Activated naive CD8-positive, alpha-beta T cell treated with anti-CD3 and anti-CD28 coated beads, Interleukin-2, amount 50 U/mL, for 16 hours (primary cell): ENCODE data around the gene LRRC61.

Experiments used
- DNase-seq: peaks from one replicate; pipeline ENCODE4 v3.0.0-alpha.2; 2020; ENCODE audit warnings: low read depth, low spot score

LRRC61 gene

DNA sequence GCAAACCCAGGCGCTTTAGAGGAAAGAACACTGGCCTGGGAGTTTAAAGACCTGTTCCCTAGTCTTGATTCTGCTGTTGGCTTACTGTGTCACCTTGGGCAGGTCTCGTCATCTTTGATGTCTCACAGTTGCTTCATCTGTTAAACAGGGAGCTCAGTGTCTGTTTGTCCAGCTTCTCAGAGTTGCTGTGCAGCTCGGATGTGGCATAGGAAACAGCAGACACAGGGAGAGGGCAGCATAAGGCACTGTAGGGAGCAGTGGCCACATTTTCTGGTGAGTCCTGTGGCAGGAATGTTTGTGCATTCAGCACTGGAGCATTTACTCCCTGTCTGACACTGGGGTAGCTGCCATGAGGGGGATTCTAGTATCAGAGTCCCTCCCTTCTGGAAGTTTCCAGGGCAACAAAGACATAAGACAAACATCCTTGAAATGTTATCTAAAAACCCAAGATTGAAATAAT, 47.5 kb downstream of the LRRC61 start:
- no peak for DNase-seq

DNA sequence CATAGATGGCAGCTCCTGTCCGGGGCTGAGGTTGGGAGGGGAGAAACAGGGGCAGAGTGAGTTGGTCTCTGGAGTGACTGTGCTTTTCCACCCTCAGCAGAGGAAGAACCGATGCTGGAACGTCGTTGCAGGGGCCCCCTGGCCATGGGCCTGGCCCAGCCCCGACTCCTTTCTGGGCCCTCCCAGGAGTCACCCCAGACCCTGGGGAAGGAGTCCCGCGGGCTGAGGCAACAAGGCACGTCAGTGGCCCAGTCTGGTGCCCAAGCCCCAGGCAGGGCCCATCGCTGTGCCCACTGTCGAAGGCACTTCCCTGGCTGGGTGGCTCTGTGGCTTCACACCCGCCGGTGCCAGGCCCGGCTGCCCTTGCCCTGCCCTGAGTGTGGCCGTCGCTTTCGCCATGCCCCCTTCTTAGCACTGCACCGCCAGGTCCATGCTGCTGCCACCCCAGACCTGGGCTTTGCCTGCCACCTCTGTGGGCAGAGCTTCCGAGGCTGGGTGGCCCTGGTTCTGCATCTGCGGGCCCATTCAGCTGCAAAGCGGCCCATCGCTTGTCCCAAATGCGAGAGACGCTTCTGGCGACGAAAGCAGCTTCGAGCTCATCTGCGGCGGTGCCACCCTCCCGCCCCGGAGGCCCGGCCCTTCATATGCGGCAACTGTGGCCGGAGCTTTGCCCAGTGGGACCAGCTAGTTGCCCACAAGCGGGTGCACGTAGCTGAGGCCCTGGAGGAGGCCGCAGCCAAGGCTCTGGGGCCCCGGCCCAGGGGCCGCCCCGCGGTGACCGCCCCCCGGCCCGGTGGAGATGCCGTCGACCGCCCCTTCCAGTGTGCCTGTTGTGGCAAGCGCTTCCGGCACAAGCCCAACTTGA, 48.2 kb downstream of the LRRC61 start:
- no peak for DNase-seq

DNA sequence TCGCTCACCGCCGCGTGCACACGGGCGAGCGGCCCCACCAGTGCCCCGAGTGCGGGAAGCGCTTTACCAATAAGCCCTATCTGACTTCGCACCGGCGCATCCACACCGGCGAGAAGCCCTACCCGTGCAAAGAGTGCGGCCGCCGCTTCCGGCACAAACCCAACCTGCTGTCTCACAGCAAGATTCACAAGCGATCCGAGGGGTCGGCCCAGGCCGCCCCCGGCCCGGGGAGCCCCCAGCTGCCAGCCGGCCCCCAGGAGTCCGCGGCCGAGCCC, 48.8 kb downstream of the LRRC61 start:
- no peak for DNase-seq

DNA sequence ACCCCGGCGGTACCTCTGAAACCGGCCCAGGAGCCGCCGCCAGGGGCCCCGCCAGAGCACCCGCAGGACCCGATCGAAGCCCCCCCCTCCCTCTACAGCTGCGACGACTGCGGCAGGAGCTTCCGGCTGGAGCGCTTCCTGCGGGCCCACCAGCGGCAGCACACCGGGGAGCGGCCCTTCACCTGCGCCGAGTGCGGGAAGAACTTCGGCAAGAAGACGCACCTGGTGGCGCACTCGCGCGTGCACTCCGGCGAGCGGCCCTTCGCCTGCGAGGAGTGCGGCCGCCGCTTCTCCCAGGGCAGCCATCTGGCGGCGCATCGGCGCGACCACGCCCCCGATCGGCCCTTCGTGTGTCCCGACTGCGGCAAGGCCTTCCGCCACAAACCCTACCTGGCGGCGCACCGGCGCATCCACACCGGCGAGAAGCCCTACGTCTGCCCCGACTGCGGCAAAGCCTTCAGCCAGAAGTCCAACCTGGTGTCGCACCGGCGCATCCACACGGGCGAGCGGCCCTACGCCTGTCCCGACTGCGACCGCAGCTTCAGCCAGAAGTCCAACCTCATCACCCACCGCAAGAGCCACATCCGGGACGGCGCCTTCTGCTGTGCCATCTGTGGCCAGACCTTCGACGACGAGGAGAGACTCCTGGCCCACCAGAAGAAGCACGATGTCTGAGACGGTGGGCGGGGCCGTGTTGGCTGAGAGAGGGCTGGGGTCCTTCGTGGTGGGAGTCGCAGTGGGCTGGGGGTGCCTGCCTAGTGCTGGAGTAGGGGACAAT, 49.3 kb downstream of the LRRC61 start:
- DNase-seq, result no peak

DNA sequence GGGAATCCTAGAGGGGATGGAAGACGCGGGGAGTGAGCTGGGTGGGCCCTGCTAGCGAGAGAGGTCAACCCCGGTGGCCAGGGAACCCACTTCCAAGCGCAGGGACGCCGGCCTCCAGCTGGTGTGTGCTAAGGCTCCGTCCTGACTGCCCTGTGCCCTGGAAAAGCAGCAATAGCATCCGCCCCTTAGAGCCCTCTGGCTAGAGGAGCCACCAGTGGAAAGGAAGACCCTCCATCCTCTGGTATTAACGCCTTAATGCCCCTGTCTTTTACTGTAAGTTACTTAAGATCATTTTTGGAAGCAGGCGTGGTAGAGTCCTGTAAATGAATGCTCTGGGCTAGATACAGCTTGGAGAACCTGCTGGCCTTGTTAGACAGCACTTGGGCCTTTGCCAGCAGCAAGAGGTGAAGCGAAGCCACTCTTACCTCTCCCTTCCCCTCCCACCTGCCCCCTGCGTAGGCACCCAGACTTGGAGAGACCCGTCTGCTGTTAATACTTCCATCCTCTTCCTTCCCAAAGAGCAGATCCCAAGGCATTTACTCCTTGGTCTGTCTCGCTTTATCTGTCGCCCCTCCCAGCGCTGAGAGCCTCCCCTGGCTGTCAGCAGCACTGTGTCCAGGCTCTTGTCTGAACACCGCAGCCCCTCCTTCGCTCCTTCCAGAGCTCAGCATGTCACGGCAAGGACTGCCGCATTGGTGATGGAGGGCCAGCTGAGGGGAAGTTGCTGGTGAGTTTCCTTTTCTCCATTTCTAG, 50.1 kb downstream of the LRRC61 start:
- no peak for DNase-seq

DNA sequence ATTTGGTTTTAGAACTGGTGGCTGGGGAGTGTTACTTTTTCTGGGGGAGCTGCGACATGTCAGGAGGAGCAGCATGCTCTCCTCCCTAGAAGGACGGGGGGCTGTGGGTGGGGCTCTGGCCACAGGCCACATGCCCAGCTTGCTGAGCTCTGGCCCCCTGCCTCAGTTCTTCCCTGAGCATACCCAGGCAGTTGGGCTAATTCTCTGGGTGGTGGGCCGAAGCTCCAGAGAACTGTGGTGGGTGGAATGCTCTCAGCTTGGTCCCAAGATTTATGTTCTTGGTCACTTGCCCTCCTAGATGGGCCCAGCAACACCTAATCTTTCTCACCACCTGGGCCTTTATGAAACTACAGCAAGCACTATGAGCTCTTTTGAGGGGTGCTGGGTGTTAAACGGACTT, 50.9 kb downstream of the LRRC61 start:
- DNase-seq, result no peak

DNA sequence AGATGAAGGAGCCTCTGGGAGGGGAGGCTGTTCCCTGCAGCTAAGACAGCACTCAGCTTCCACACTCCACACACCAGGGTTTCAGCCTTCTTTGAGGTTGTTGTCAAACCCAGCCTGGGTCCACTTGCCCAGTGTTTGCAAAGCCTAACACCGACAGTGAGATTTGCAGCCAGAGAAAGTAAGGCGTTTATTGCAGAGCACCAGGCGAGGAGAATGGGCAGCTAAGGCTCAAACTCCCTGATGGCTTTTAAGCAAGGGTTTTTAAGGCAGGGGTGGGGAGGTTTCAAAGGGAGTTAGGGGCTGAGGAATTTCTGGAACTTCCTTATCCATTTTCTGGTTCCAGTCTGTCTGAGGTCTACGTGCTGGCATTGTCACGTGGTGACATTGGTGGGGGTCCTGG, 51.3 kb downstream of the LRRC61 start:
- DNase-seq, result no peak

DNA sequence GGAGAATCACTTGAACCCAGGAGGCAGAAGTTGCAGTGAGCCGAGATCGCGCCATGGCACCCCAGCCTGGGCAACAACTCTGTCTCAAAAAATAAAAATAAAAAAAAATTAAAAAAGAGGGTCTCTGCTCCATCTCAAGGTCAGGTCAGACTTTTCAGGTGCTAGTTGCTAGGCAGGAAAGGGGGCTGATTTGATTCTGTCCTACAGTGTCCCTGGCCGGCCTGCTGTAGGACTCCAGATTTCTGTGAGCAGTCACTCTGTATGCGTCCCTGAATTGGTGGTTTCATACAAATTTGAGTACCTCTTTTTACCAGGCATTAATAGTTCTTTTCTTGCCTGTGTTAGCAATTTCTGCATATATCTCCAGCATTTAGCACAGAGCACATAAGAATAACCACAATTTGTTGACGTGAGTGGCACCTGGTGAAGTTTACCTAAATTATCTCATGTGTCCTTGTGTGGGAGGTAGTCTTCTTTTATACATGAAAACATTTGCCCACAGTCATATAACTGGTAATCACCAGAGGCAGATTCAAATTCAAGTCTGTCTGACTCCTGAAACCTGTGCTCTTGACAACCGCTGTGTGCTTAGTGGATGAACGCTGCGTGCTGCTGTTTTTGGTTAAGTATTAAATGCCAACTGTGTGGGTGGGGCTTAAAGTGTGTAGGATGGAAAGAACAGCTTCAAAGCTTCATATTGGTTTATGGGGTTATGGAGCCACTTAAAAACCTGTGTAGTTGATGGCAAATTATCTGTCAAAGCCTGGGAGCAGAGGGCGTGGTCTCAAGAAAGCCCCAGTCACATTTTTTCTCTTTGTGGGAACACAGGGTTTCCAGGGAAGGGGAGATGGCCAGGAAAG, 52.7 kb downstream of the LRRC61 start:
- peak; percentile 41 for DNase-seq

DNA sequence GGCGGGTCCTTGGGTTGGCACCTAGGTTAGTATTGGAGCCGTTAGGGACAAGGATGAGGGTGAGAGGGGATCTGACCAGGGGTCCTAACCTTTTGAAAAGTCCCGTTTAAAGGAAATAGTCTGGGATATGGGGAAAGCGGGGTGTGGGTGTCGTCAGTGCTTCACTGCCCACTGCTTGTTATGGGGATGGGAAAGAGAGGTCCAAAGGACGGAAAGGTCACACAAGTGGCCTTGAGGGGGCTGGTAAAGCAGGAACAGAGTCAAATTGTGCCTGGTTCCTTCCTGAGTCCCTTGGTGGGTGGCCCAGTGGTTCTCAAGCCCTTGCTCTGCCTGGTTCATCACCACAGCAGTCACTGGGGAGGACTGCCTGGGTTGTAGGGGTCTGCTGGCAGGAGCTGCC, 53.4 kb downstream of the LRRC61 start:
- no peak for DNase-seq

DNA sequence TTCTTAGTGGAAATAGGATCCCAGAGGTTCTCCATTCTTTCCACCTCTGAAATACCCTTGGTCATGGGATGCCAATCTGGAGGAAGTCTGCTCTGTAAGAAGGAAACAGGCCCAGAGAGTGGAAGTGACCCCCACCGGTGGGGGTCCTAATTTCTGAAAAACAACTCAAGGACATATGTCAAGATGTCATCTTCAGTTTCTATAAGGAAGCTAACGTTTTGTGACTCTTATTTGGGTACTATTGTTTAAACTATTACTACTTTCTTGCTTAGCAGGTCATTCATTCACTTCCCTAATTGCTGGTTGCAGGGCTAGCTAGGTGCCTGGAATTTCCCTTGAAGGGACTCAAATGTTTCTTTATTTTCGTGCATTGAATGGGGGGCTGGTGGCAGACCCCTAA, 54.0 kb downstream of the LRRC61 start:
- no peak for DNase-seq

DNA sequence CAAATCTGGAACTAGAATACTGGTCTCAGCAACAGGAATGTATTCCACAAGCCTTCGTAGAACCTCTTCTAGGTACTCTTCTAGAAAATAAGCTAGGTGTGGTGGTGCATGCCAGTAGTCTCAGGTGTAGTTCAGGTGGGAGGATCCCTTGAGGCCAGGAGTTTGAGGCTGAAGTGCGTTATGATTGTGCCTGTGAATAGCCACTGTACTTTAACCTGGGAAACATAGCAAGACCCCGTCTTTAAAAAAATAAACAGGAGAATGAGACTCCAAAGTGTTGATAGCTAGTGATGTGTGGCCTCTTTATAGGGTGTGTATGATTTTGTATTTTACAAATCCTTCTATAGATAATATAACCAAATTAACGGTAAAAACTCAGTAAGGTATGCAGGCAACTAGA, 54.5 kb downstream of the LRRC61 start:
- DNase-seq, result no peak

DNA sequence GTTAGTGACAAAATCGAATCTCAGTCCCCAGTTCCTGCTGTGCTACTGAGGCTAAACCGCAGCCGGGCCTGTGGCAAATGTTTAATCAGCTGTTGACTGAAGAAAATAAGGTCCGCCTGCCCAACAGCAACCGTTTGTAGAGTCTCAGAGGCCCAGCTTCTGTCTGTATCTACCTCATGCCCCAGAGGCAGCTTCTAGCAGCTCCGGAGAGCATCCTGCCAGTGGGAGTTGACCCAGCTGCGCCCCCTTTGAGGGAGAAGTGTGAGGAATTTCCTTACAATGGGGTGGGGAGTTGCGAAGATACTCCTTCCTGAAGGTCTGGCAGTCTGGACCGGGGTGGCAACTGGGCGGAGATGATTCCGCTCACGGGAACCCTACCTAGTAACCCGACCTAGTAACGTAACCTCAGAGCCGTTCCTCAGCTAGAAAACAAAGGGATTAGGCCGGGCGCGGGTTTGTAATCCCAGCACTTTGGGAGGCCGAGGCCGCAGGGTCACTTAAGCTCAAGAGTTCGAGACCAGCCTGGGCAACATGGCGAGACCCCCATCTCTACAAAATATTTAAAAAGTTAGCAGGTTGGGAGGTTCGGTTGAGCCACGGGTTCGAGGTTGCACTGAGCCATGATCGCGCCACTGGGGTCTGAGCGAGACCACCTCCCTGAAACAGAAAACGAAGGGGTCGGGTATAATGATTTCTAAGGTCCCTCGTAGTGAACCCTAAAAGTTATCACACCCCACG, 55.1 kb downstream of the LRRC61 start:
- DNase-seq, result no peak

DNA sequence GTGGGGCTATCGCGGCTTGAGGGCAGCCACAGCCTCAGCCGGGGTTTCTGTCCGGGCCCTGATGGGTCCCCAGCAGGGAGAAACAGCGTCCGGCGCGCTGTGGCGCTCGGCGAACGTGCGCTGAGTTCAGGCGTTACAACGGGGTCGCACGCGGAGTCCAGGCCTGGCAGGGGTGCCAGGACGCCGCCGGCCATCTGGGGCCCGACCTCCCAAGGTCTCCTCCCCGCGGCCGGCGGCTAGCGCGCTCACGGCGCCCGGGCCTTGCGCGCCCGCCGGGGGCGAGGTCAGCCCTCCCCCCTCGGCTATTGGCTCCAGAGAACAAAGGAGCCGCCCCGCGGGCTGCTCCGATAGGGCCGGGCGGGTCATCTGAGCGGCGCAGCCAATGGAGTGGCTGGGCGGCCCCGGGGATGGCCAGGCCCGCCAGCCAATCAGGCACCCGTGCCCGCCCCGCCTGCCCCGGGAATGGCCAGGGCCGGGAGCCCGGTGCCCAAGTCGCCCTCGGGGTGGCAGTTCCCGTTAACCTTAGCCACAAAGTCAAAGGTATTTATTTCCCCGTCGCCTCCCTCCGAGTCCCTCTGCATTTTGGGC, 55.8 kb downstream of the LRRC61 start, which contains the start of gene ZNF775:
Gene ZNF775 (plus strand): TSS at position 478 of the 588 bp plus-strand sequence. CDS start 9,141 bp downstream, outside the sequence.
- DNase-seq, result peak; percentile 80

DNA sequence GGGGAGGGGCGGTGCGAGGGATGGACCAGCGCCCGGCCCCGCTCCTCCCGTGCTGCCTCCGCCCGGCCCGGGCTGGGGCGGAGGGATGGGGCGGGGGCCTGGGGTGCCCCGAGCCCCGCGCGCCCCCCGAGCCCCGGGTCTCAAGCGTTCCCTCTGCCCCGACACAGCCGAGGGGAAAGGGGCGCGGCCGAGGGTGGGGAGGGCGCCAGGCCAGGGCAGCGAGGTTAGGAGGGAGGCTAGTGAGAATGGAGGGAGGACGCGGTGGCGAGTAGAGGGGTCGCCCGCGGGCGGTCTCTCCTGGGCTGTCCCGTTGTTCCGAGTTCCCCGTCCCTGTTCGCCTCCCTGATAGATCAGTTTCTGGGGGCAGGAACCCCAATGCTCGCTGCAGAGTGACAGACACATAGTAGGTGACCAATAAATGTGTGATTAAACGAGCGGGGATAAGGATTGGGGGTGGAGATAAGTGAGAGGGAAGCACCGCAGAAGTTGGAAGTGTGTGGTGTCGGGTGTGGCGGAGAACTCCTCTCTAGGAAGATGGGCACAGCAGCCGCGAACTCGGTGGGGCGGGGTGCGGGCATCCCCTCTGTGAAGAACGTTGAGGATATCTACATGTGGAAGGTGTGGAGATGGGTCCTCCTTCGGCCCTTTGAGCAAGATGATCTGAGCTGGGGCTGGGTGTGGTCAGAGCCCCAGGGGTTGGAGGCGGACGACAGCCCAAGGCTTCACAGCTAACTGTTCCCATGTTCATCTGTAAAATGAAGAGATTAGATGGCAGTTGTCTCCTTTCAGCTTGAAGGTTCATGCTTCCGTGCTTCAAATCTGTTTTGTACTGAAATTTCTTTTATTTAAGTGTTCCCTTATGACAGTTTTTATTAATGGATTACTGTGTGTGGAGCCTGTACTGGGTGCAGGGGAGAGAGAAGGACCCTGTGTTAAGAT, 56.6 kb downstream of the LRRC61 start:
- DNase-seq, result no peak

DNA sequence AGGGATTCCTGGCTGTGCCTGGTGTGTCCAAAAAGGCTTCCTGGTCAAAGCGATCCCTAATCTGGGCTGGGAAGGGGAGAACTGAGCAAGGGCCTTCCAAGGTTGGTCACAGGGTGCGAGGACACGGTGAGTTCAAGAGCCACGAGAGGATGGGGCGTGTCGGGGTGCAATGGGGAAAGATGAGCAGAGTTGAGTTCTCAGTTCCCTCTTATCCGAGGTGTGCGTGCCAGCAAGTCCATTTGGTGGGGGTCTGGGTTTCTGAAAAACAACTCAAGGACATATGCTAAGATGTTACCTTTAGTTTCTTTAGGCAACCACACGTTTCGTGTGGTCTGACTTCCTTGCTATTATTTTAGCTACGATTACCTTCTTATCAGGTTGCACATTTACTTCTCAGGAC, 57.3 kb downstream of the LRRC61 start:
- DNase-seq, result no peak

DNA sequence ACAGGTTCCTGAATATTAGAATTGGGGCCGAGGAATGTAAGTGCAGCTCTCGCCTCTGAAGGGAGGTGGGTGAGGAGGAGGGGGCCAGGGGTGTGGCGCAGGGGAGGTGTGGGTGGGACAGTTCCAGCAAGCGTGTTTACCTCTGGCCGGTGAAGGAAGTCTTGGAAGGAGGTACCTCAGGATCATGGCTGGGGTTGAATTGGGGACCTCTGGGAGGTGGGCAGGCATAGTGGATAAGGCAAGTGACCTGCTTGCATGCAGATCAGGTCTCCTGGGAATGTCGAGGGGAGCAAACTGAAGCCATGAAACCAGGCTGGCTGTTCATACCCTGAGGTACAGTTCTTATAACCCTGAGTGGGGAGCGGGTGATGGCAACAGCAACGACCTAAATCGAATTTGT, 57.9 kb downstream of the LRRC61 start:
- DNase-seq, result no peak

DNA sequence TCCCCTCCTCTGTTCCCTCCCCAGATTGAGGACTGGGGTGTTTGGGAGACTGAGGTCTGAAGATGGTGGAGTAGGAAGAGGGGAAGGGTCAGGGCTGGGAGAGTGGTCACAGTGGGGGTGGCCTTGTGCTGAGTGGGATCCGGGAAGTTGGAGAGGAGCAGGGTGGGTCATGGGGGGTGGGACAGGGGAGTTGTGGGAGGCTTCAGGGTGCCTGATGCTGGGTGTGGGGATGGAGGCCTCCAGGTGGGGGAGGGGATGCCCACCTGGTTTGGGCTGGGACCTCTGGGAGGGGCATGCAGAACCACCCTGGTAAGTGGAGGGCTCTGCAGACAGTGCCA, 58.6 kb downstream of the LRRC61 start:
- no peak for DNase-seq

DNA sequence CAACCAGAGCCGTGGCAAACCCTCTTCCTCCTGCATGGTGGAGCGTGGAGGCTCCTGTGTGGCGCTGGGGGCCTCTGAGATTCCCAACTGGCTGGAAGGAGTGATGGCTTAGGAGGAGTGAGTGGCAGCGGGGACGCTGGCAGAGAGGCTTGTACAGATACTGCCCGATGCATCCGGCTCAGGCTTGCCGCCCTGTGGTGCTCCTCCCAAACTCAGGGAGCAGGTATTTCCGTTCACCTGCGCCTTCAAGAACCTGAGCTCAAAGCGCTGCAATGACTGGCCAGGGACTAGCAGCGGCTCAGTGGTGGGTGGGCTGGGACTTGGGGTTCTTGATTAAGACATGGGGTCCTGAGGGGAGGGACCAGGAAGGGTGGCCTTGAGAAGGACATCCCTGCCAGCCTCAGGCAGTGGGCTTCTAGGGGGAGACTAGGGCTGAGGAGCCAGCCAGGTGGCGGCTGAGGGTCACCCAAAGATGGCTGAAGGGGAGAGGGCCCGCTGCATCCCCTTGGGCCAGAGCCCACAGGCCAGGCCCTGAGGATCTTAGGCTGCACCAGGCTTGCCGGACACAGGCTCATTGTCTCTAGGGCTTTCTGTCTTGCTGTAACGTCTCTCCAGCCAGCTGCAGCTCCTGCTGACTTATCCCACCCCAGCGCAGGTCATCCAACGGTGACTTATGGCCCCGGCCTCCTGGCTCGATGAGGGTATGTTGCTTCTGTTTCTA, 59.1 kb downstream of the LRRC61 start:
- no peak for DNase-seq

DNA sequence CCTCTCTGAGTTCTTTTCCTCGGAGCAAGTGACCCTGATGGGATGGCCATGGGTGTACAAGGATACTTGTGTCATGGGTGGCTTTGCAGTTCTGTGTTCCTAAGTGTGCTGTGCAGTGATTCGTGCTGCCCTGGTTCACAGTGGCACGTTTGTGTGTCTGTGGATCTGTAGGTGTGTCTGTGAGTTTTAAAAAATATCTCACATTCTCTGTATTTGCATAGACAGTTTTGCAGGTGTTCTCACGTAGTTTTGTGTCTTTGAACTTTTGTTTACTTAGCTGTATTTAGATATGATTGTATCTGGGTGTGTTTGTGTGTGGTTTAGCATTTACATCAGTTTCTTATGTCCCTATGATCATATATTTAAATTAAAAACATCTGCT, 59.7 kb downstream of the LRRC61 start:
- DNase-seq, result no peak
